Activated B cell treated with CpG ODN at 0.5 μM for 24 hours (primary cell): Measurements from ENCODE around the gene AHCYL2. TPM values are rescaled to one million over a fixed set of nuclear protein-coding genes. Genes with fewer than 3 reads are reported as not detected.
A peak's percentile ranks its signal among the peaks of the same experiment; 100 is the strongest.

ENCODE experiments used
- ATAC-seq: fragments of 200-7000 bp; cut with Tn5 transposase; one replicate; pipeline ENCODE4 v1.10.0; 2021; ENCODE audit warnings: low read depth, mild to moderate bottlenecking, moderate library complexity
- CTCF ChIA-PET: fragments of 350-600 bp; sonication (Branson Sonifier 250); formaldehyde crosslinking; loops from one replicate; lab custom pipeline; 2021; ENCODE audit warnings: antibody characterized with exemption; lab: Charles Lee
- POLR2A ChIA-PET: fragments of 350-600 bp; sonication (Branson Sonifier 250); formaldehyde crosslinking; loops from one replicate; lab custom pipeline; 2021; ENCODE audit warnings: antibody characterized with exemption; lab: Charles Lee
- DNase-seq: peaks from one replicate; pipeline ENCODE4 v3.0.0; 2022
- H3K27ac Mint-ChIP-seq: one replicate; pipeline ENCODE4 v1.8.0; 2020; ENCODE audit warnings: mixed read lengths
- H3K27me3 Mint-ChIP-seq: one replicate; pipeline ENCODE4 v1.8.0; 2021; ENCODE audit warnings: mixed read lengths
- H3K36me3 Mint-ChIP-seq: one replicate; pipeline ENCODE4 v1.8.0; 2021; ENCODE audit warnings: low read depth, mixed read lengths
- H3K4me1 Mint-ChIP-seq: one replicate; pipeline ENCODE4 v1.8.0; 2021; ENCODE audit warnings: mixed read lengths
- H3K4me3 Mint-ChIP-seq: one replicate; pipeline ENCODE4 v1.8.0; 2020; ENCODE audit warnings: mild to moderate bottlenecking, mixed read lengths
- H3K9me3 Mint-ChIP-seq: one replicate; pipeline ENCODE4 v1.8.0; 2020; ENCODE audit warnings: mixed read lengths
- CTCF ChIP-seq: fragments of 200-600 bp; IDR thresholded peaks from one replicate; pipeline ENCODE4 v1.8.0; 2022; ENCODE audit warnings: antibody characterized with exemption, mild to moderate bottlenecking
- intact Hi-C: fragments of 100-400 bp; cut with micrococcal nuclease; formaldehyde crosslinking; loops from one replicate; pipeline ENCODE4 v1.15.1; 2024
- total RNA-seq: library from RNA; stranded (reverse); gene quantifications from 2 replicates; pipeline ENCODE4 v1.2.3, GENCODE V29; 2022

AHCYL2 gene
- total RNA-seq, 1 donor from 2014 or later: 11.6 TPM

GRCh38 chr7:129341816-129342806 is 117.3 kb downstream of the AHCYL2 start:
- POLR2A ChIA-PET: no interaction called here
- H3K4me1 Mint-ChIP-seq: peaks cover 6% of the 10 kb centered on the region
- H3K4me3 Mint-ChIP-seq: no peak overlapping the region
- TF ChIP-seq CTCF: no peak
- no peaks in the 10 kb centered on the region for H3K36me3 Mint-ChIP-seq
- H3K27me3 Mint-ChIP-seq: no peaks in the 10 kb centered on the region
- H3K27ac Mint-ChIP-seq: no peak overlapping the region
- CTCF ChIA-PET: interaction anchor here (0.9 to 1.6 kb wide), 8 partner anchors 8 to 483 kb away, joined by 3 to 8 read pairs (median 4); no protein-coding TSS in a partner anchor
- DNase-seq: no peak
- no peaks in the 10 kb centered on the region for H3K9me3 Mint-ChIP-seq
- intact Hi-C loops: loop anchor here (5.0 kb wide), 1 partner anchor 35 kb away; no protein-coding TSS in a partner anchor
- no peak for ATAC-seq

DNA sequence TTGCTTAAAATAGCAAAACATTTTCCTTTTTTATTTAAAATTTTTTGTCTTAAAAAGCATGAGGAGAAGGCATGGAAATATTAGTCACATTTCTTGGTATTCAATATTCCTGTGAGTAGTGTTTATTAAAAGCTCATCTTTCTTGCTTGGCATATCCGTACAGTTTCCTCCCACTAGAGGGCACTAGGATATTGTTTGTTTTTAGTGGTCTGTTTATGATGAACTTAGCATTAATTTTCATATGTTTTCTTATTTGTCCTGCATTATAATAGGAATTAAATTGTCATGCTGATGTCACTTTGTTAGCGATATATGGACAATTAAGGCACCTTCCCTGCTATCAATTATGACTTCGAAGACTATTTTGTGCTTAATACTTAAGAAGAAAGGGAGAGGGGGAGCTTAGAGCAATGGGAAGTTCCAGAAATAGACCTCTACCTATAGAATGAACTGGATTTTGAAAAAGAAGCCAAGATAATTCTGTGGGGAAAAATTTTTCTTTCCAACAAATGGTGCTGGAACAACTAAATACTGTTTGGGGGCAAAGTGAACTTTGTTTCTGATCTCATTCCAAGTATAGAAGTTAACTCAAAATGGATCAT is 118.4 kb downstream of the AHCYL2 start:
- Mint-ChIP-seq H3K36me3 (no peaks in the 10 kb centered on the region), H3K4me1 (peaks cover 6% of the 10 kb centered on the region), H3K9me3 (no peaks in the 10 kb centered on the region), H3K4me3 (no peak overlapping the region), H3K27ac (no peak overlapping the region), H3K27me3 (no peaks in the 10 kb centered on the region)
- ChIA-PET CTCF (interaction anchor here (0.9 to 1.6 kb wide), 10 partner anchors 9 to 667 kb away, joined by 3 to 8 read pairs (median 4); no protein-coding TSS in a partner anchor), POLR2A (no interaction called here)
- TF ChIP-seq CTCF: peak; percentile 46
- intact Hi-C loops: loop anchor here (1.0 to 5.0 kb wide), 4 partner anchors 34 to 482 kb away; no protein-coding TSS in a partner anchor
- no peak for DNase-seq
- no peak for ATAC-seq

- no peak overlapping the region for H3K27ac Mint-ChIP-seq
- H3K4me1 Mint-ChIP-seq: peaks cover 6% of the 10 kb centered on the region
- no peak for TF ChIP-seq CTCF
- intact Hi-C loops: no loop called here
- H3K9me3 Mint-ChIP-seq: no peaks in the 10 kb centered on the region
- ChIA-PET POLR2A (no interaction called here), CTCF (no interaction called here)
- no peaks in the 10 kb centered on the region for H3K36me3 Mint-ChIP-seq
- ATAC-seq (no peak), DNase-seq (no peak)
- no peak overlapping the region for H3K4me3 Mint-ChIP-seq
- H3K27me3 Mint-ChIP-seq: no peaks in the 10 kb centered on the region
Measured at GRCh38 chr7:129347330-129347729, 122.5 kb downstream of the AHCYL2 start.

- Mint-ChIP-seq H3K36me3 (no peaks in the 10 kb centered on the region), H3K27me3 (no peaks in the 10 kb centered on the region), H3K9me3 (no peaks in the 10 kb centered on the region), H3K27ac (no peak overlapping the region), H3K4me1 (peaks cover 6% of the 10 kb centered on the region), H3K4me3 (no peak overlapping the region)
- ATAC-seq (no peak), DNase-seq (no peak)
- TF ChIP-seq CTCF: no peak
- ChIA-PET POLR2A (no interaction called here), CTCF (no interaction called here)
- intact Hi-C loops: no loop called here
Measured at GRCh38 chr7:129348023-129348740, 123.4 kb downstream of the AHCYL2 start.
